ENCODE results near the gene ENOX1.

ENOX1 gene

DNA sequence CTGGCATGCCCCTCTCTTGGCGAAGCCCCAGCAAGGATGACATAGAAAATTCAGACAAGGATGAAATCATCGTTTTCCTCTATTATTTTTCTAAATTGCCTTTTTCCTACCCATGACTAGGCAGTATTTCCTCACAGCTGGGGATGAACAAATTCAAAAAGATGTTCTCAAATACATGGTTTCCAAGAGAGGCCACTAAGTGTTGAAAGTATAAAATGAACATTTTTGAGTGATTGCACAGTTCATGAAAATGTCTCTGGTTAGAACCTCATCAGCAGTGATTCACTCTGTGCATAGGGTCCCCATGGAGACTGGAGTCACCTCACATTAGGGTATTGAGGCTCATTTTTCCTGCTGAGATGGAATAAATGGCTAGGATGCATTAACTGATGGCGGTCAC lies 389.7 kb downstream of the ENOX1 start:
- no peaks in the 10 kb centered on the region for H3K4me1 ChIP-seq (ENCODE audit: control insufficient read depth, insufficient read depth, low read length)
- POLR2A ChIA-PET, result no interaction called here
- no peaks in the 10 kb centered on the region for H3K36me3 ChIP-seq (ENCODE audit: control insufficient read depth in 2 of 2, insufficient read depth in 1 of 2, low read length in 2 of 2)
- no peak overlapping the region for H3K4me3 ChIP-seq (ENCODE audit: low read depth, low read length)
- H3K27ac ChIP-seq (ENCODE audit: extremely low read depth, low read depth, low read length), result no peak overlapping the region
- no peak for TF ChIP-seq IKZF3 (tag by site-specific recombination; IDR thresholded peaks at IDR 0.05)
- TF ChIP-seq, protein P1, sequence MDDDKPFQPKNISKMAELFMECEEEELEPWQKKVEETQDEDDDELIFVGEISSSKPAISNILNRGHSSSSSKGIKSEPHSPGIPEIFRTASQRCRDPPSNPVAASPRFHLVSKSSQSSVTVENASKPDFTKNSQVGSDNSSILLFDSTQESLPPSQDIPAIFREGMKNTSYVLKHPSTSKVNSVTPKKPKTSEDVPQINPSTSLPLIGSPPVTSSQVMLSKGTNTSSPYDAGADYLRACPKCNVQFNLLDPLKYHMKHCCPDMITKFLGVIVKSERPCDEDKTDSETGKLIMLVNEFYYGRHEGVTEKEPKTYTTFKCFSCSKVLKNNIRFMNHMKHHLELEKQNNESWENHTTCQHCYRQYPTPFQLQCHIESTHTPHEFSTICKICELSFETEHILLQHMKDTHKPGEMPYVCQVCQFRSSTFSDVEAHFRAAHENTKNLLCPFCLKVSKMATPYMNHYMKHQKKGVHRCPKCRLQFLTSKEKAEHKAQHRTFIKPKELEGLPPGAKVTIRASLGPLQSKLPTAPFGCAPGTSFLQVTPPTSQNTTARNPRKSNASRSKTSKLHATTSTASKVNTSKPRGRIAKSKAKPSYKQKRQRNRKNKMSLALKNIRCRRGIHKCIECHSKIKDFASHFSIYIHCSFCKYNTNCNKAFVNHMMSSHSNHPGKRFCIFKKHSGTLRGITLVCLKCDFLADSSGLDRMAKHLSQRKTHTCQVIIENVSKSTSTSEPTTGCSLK (tag by site-specific recombination; IDR thresholded peaks at IDR 0.05), result no peak
- TF ChIP-seq ZNF16 (tag by site-specific recombination; IDR thresholded peaks at IDR 0.05; ENCODE audit: low read depth), result no peak
- no peaks in the 10 kb centered on the region for H3K9me3 ChIP-seq (ENCODE audit: control insufficient read depth, insufficient read depth, low read depth, low read length)
- CTCF ChIA-PET, result no interaction called here

DNA sequence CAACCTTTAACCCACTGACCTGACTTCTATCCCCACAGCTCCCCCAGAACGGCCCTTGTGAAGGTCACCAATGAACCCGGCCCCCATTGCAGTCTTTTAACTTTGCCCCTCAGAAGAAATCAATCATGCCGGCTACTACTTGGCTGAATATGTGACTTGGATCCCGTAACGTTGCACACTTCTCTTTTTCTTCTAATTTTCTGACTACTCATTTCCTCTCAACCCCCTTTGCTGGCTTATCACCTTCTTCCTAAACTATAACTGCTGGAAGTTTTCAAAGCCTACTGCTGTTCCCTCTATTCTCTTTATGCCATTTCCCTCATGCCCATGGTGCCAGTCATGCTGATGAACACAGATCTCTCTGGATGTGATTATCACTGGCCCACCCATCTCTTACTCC lies 395.7 kb downstream of the ENOX1 start:
- Histone ChIP-seq H3K27ac (ENCODE audit: extremely low read depth, low read depth, low read length) (no peak overlapping the region), H3K36me3 (ENCODE audit: control insufficient read depth in 2 of 2, insufficient read depth in 1 of 2, low read length in 2 of 2) (no peaks in the 10 kb centered on the region), H3K4me1 (ENCODE audit: control insufficient read depth, insufficient read depth, low read length) (no peaks in the 10 kb centered on the region), H3K4me3 (ENCODE audit: low read depth, low read length) (no peak overlapping the region), H3K9me3 (ENCODE audit: control insufficient read depth, insufficient read depth, low read depth, low read length) (no peaks in the 10 kb centered on the region)
- ChIA-PET POLR2A (no interaction called here), CTCF (no interaction called here)
- TF ChIP-seq, protein P2, sequence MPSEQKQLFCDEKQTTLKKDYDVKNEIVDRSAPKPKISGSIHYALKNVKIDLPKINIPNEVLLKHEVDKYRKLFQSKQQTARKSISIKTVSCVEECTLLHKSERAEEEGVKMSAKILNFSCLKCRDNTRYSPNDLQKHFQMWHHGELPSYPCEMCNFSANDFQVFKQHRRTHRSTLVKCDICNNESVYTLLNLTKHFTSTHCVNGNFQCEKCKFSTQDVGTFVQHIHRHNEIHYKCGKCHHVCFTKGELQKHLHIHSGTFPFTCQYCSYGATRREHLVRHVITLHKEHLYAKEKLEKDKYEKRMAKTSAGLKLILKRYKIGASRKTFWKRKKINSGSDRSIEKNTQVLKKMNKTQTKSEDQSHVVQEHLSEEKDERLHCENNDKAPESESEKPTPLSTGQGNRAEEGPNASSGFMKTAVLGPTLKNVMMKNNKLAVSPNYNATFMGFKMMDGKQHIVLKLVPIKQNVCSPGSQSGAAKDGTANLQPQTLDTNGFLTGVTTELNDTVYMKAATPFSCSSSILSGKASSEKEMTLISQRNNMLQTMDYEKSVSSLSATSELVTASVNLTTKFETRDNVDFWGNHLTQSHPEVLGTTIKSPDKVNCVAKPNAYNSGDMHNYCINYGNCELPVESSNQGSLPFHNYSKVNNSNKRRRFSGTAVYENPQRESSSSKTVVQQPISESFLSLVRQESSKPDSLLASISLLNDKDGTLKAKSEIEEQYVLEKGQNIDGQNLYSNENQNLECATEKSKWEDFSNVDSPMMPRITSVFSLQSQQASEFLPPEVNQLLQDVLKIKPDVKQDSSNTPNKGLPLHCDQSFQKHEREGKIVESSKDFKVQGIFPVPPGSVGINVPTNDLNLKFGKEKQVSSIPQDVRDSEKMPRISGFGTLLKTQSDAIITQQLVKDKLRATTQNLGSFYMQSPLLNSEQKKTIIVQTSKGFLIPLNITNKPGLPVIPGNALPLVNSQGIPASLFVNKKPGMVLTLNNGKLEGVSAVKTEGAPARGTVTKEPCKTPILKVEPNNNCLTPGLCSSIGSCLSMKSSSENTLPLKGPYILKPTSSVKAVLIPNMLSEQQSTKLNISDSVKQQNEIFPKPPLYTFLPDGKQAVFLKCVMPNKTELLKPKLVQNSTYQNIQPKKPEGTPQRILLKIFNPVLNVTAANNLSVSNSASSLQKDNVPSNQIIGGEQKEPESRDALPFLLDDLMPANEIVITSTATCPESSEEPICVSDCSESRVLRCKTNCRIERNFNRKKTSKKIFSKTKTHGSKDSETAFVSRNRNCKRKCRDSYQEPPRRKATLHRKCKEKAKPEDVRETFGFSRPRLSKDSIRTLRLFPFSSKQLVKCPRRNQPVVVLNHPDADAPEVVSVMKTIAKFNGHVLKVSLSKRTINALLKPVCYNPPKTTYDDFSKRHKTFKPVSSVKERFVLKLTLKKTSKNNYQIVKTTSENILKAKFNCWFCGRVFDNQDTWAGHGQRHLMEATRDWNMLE (tag by site-specific recombination; conservative IDR thresholded peaks at IDR 0.05; ENCODE audit: low read depth), result no peak
- no peak for TF ChIP-seq BCL11A (tag by site-specific recombination; IDR thresholded peaks at IDR 0.05; ENCODE audit: low read depth)
- TF ChIP-seq, protein P3, sequence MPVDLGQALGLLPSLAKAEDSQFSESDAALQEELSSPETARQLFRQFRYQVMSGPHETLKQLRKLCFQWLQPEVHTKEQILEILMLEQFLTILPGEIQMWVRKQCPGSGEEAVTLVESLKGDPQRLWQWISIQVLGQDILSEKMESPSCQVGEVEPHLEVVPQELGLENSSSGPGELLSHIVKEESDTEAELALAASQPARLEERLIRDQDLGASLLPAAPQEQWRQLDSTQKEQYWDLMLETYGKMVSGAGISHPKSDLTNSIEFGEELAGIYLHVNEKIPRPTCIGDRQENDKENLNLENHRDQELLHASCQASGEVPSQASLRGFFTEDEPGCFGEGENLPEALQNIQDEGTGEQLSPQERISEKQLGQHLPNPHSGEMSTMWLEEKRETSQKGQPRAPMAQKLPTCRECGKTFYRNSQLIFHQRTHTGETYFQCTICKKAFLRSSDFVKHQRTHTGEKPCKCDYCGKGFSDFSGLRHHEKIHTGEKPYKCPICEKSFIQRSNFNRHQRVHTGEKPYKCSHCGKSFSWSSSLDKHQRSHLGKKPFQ (tag by site-specific recombination; IDR thresholded peaks at IDR 0.05), result no peak
- TF ChIP-seq, protein P4, sequence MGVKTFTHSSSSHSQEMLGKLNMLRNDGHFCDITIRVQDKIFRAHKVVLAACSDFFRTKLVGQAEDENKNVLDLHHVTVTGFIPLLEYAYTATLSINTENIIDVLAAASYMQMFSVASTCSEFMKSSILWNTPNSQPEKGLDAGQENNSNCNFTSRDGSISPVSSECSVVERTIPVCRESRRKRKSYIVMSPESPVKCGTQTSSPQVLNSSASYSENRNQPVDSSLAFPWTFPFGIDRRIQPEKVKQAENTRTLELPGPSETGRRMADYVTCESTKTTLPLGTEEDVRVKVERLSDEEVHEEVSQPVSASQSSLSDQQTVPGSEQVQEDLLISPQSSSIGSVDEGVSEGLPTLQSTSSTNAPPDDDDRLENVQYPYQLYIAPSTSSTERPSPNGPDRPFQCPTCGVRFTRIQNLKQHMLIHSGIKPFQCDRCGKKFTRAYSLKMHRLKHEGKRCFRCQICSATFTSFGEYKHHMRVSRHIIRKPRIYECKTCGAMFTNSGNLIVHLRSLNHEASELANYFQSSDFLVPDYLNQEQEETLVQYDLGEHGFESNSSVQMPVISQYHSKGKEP (tag by site-specific recombination; IDR thresholded peaks at IDR 0.05), result no peak
- no peak for TF ChIP-seq ZNF501 (tag by site-specific recombination; IDR thresholded peaks at IDR 0.05)
- TF ChIP-seq ZNF266 (tag by site-specific recombination; IDR thresholded peaks at IDR 0.05; ENCODE audit: low read depth), result no peak
- TF ChIP-seq TCF7L2 (IDR thresholded peaks at IDR 0.05; ENCODE audit: borderline replicate concordance, low read depth, low read length), result no peak
- TF ChIP-seq ZEB2 (tag by site-specific recombination; IDR thresholded peaks at IDR 0.05), result no peak
- TF ChIP-seq, protein P5, sequence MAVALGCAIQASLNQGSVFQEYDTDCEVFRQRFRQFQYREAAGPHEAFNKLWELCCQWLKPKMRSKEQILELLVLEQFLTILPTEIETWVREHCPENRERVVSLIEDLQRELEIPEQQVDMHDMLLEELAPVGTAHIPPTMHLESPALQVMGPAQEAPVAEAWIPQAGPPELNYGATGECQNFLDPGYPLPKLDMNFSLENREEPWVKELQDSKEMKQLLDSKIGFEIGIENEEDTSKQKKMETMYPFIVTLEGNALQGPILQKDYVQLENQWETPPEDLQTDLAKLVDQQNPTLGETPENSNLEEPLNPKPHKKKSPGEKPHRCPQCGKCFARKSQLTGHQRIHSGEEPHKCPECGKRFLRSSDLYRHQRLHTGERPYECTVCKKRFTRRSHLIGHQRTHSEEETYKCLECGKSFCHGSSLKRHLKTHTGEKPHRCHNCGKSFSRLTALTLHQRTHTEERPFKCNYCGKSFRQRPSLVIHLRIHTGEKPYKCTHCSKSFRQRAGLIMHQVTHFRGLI (tag by site-specific recombination; IDR thresholded peaks at IDR 0.05), result no peak
- TF ChIP-seq ZNF132 (tag by site-specific recombination; IDR thresholded peaks at IDR 0.05; ENCODE audit: borderline replicate concordance), result no peak
- no peak for TF ChIP-seq SCRT2 (tag by site-specific recombination; IDR thresholded peaks at IDR 0.05)
- TF ChIP-seq ZNF529 (tag by site-specific recombination; IDR thresholded peaks at IDR 0.05; ENCODE audit: insufficient replicate concordance), result no peak

All from HEK293 (cell line).